Neural progenitor cell (in vitro differentiated cells): ENCODE data around the gene MARK4.

Experiments
- EZH2 ChIP-seq: fragments of 200-600 bp; sonication (generic); IDR thresholded peaks from 2 replicates; pipeline ENCODE4 v1.6.1; 2017; ENCODE audit warnings: antibody characterized with exemption, mild to moderate bottlenecking, moderate library complexity
- TF ChIP-seq, protein P1 (sequence below): fragments of 200-600 bp; sonication (generic); IDR thresholded peaks from 2 replicates; pipeline ENCODE4 v1.5.1; 2017; ENCODE audit warnings: antibody characterized with exemption, mild to moderate bottlenecking

DNA sequence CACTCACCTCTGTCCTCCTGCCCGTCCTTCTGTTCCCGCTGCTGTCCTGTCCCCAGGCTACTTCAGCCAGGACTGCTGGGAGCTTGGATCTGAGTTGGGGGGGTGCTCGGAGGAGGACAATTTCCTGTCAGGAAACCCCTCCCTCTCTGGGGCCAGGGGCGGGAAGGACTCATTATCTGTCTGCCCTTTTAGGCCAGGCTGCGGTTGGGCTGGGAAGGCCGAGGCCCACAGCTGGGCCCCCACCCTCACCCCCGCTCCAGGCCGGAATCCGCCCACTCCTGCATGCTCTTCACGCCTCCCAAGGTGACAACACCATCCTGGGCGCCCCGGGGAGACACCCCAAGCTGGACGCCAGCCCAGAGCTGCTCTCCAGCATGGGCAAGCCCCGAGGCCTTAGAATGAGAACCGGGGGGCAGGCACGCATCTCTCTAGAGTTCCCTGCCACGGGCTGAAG lies 5.7 kb upstream of the MARK4 start, which contains the start of gene EXOC3L2:
- TF ChIP-seq, protein P1, sequence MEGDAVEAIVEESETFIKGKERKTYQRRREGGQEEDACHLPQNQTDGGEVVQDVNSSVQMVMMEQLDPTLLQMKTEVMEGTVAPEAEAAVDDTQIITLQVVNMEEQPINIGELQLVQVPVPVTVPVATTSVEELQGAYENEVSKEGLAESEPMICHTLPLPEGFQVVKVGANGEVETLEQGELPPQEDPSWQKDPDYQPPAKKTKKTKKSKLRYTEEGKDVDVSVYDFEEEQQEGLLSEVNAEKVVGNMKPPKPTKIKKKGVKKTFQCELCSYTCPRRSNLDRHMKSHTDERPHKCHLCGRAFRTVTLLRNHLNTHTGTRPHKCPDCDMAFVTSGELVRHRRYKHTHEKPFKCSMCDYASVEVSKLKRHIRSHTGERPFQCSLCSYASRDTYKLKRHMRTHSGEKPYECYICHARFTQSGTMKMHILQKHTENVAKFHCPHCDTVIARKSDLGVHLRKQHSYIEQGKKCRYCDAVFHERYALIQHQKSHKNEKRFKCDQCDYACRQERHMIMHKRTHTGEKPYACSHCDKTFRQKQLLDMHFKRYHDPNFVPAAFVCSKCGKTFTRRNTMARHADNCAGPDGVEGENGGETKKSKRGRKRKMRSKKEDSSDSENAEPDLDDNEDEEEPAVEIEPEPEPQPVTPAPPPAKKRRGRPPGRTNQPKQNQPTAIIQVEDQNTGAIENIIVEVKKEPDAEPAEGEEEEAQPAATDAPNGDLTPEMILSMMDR, result no peak
- TF ChIP-seq EZH2, result no peak
